Measurements from ENCODE around the gene CORT.

DNA sequence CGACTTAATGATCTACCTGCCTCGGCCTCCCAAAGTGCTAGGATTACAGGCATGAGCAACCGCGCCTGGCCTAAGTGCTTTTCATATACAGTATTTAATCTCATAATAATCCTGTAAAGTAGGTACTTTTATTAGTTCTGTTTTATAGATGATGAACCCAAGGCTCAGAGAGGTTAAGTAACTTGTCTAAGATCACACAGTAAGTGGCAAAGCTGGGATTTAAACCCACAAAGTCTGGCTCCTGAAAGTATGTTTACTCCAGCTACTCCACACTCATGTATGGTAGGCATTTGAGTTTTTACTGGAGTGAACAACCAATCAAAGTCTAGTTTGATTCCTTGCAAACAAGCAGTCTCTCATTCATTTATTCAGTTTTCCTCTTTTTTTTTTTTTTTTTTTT, 20.2 kb downstream of the CORT start:
- no peak for TF ChIP-seq CTCF (IDR thresholded peaks at IDR 0.05)
- TF ChIP-seq ZNF138 (CRISPR knock-in tag; conservative IDR thresholded peaks at IDR 0.05) = no peak
- TF ChIP-seq KAT7 (CRISPR knock-in tag; IDR thresholded peaks at IDR 0.05; ENCODE audit: borderline replicate concordance) = no peak
- TF ChIP-seq FOXK1 (CRISPR knock-in tag; IDR thresholded peaks at IDR 0.05) = no peak
- TF ChIP-seq E2F4 (CRISPR knock-in tag; IDR thresholded peaks at IDR 0.05; ENCODE audit: borderline replicate concordance, low read depth) = no peak
- no peak for TF ChIP-seq ATF2 (CRISPR knock-in tag; IDR thresholded peaks at IDR 0.05; ENCODE audit: borderline replicate concordance, low read depth)
- TF ChIP-seq RORB (CRISPR knock-in tag; IDR thresholded peaks at IDR 0.05) = no peak

Data from WTC11 (cell line).